Liver (tissue), 9 donors: ENCODE results near the gene MPP1. TPM values are rescaled to one million over a fixed set of nuclear protein-coding genes. Genes with fewer than 3 reads are reported as not detected.

Experiments used
- DNase-seq: peaks from one replicate; pipeline ENCODE4 v3.0.0-alpha.2; 2017; ENCODE audit warnings: low spot score
- H3K27ac ChIP-seq, 2 donors: one replicate each; pipeline ENCODE4 v1.7.0; 2013; ENCODE audit warnings: inconsistent platforms in 2 of 2, low read length in 2 of 2, control low read depth in 1 of 2, low read depth in 1 of 2, mild to moderate bottlenecking in 1 of 2
- H3K27me3 ChIP-seq, 4 donors: one replicate each; pipeline versions ENCODE4 v1.6.1 to v1.7.0; 2013; ENCODE audit warnings: low read length in 3 of 4, inconsistent platforms in 1 of 4, mild to moderate bottlenecking in 1 of 4, moderate library complexity in 1 of 4; ENCODE audit not compliant: control insufficient read depth in 4 of 4, insufficient read depth in 4 of 4
- H3K36me3 ChIP-seq, 4 donors: one replicate each; pipeline versions ENCODE4 v1.6.1 to v1.7.0; 2013; ENCODE audit warnings: low read length in 3 of 4, mild to moderate bottlenecking in 3 of 4, low read depth in 1 of 4, moderate library complexity in 1 of 4; ENCODE audit not compliant: control insufficient read depth in 4 of 4, insufficient read depth in 3 of 4
- H3K4me1 ChIP-seq, 4 donors: one replicate each; pipeline versions ENCODE4 v1.6.1 to v1.7.0; 2013; ENCODE audit warnings: low read length in 3 of 4, mild to moderate bottlenecking in 3 of 4, moderate library complexity in 1 of 4; ENCODE audit not compliant: control insufficient read depth in 4 of 4, insufficient read depth in 4 of 4
- H3K4me3 ChIP-seq, 3 donors: one replicate each; pipeline versions ENCODE4 v1.6.1 to v1.7.0; 2013; ENCODE audit warnings: low read length in 3 of 3, control low read depth in 1 of 3, low read depth in 1 of 3, mild to moderate bottlenecking in 1 of 3
- H3K9ac ChIP-seq, 2 donors: one replicate each; pipeline ENCODE4 v1.7.0; 2013; ENCODE audit warnings: low read length in 2 of 2, mild to moderate bottlenecking in 2 of 2, moderate library complexity in 2 of 2, control low read depth in 1 of 2, low read depth in 1 of 2
- H3K9me3 ChIP-seq, 4 donors: one replicate each; pipeline versions ENCODE4 v1.6.1 to v1.7.0; 2013; ENCODE audit warnings: low read length in 3 of 4; ENCODE audit not compliant: control insufficient read depth in 4 of 4
- ATF3 ChIP-seq: IDR thresholded peaks from 2 replicates; pipeline ENCODE4 v1.6.1; 2016; ENCODE audit warnings: antibody characterized with exemption
- EGR1 ChIP-seq, 2 donors: IDR thresholded peaks; 2 replicates each; pipeline ENCODE4 v1.6.1; 2016 to 2018; ENCODE audit warnings: antibody characterized with exemption in 2 of 2, low read depth in 2 of 2
- FOXA1 ChIP-seq: IDR thresholded peaks from 2 replicates; pipeline ENCODE4 v1.6.1; 2016; ENCODE audit warnings: antibody characterized with exemption
- FOXA2 ChIP-seq: IDR thresholded peaks from 2 replicates; pipeline ENCODE4 v1.6.1; 2016; ENCODE audit warnings: antibody characterized with exemption
- GABPA ChIP-seq, 2 donors: IDR thresholded peaks in 1 of 2; conservative IDR thresholded peaks in 1 of 2; 2 replicates each; pipeline ENCODE4 v1.6.1; 2016; ENCODE audit warnings: antibody characterized with exemption in 2 of 2, mild to moderate bottlenecking in 1 of 2, moderate library complexity in 1 of 2
- HNF4A ChIP-seq, 2 donors: conservative IDR thresholded peaks; 2 replicates each; pipeline ENCODE4 v1.6.1; 2016; ENCODE audit warnings: antibody characterized with exemption in 2 of 2, mild to moderate bottlenecking in 2 of 2
- HNF4G ChIP-seq: IDR thresholded peaks from 2 replicates; pipeline ENCODE4 v1.6.1; 2016; ENCODE audit warnings: antibody characterized with exemption
- JUND ChIP-seq, 2 donors: IDR thresholded peaks; 2 replicates each; pipeline ENCODE4 v1.6.1; 2016; ENCODE audit warnings: antibody characterized with exemption in 2 of 2
- NR2F2 ChIP-seq: IDR thresholded peaks from 2 replicates; pipeline ENCODE4 v1.6.1; 2016; ENCODE audit warnings: antibody characterized with exemption
- RAD21 ChIP-seq, 2 donors: IDR thresholded peaks; 2 replicates each; pipeline ENCODE4 v1.6.1; 2016; ENCODE audit warnings: antibody characterized with exemption in 2 of 2, mild to moderate bottlenecking in 2 of 2
- REST ChIP-seq: IDR thresholded peaks from 2 replicates; pipeline ENCODE4 v1.6.1; 2016; ENCODE audit warnings: antibody characterized with exemption, mild to moderate bottlenecking
- RXRA ChIP-seq, 2 donors: IDR thresholded peaks; 2 replicates each; pipeline ENCODE4 v1.6.1; 2017 to 2018; ENCODE audit warnings: antibody characterized with exemption in 2 of 2, mild to moderate bottlenecking in 1 of 2
- SP1 ChIP-seq: IDR thresholded peaks from 2 replicates; pipeline ENCODE4 v1.6.1; 2018; ENCODE audit warnings: antibody characterized with exemption, mild to moderate bottlenecking
- TAF1 ChIP-seq: conservative IDR thresholded peaks from 2 replicates; pipeline ENCODE4 v1.6.1; 2016; ENCODE audit warnings: antibody characterized with exemption, mild to moderate bottlenecking
- YY1 ChIP-seq: IDR thresholded peaks from 2 replicates; pipeline ENCODE4 v1.6.1; 2016; ENCODE audit warnings: antibody characterized with exemption, mild to moderate bottlenecking
- WGBS: extraction: QIAGEN DNeasy Blood & Tissue Kit; methylation state at CpG from one replicate; pipeline ENCODE4 v1.1.7; 2013; 5-methylcytosine and 5-hydroxymethylcytosine counted together
- polyA plus RNA-seq, 2 donors: library from polyadenylated mRNA; stranded (reverse) in 1 of 2; unstranded in 1 of 2; fragments of 200-250 nt in 1 of 2; fragments of >200 nt in 1 of 2; fragmentation: Nextera tagmentation in 1 of 2; extraction: Ambion mirVana in 1 of 2; gene quantifications; one replicate each; pipeline versions ENCODE4 v1.2.1 to v1.2.3, GENCODE V29; 2013 to 2015
- total RNA-seq, 2 donors: library from RNA; depleted of rRNA; stranded (reverse); fragments of >200 nt; gene quantifications; one replicate each; pipeline ENCODE4 v1.2.3, GENCODE V29; 2014
- TF ChIP-seq, protein P1 (sequence below): IDR thresholded peaks from 2 replicates; pipeline ENCODE4 v1.6.1; 2016; ENCODE audit warnings: antibody characterized with exemption
- TF ChIP-seq, protein P2 (sequence below): fragments of 150-350 bp; IDR thresholded peaks from 2 replicates; pipeline ENCODE4 v1.5.1; 2017; ENCODE audit warnings: improper control_type of control experiment, low read depth, low read length; ENCODE audit not compliant: missing input control
- TF ChIP-seq, protein P3 (sequence below): IDR thresholded peaks from 2 replicates; pipeline ENCODE4 v1.6.1; 2016; ENCODE audit warnings: antibody characterized with exemption
- donor health status: healthy.
- donor health status: healthy.
- donor health status: healthy.
- donor health status: healthy.
- donor health status: healthy.

The MPP1 gene
- 100 to 1,000 TPM in 1 of 2 donors, 10 to 100 TPM in 1; 24.3 to 168 TPM for total RNA-seq
- 10 to 100 TPM; 13.8 to 22.5 TPM for polyA plus RNA-seq

DNA sequence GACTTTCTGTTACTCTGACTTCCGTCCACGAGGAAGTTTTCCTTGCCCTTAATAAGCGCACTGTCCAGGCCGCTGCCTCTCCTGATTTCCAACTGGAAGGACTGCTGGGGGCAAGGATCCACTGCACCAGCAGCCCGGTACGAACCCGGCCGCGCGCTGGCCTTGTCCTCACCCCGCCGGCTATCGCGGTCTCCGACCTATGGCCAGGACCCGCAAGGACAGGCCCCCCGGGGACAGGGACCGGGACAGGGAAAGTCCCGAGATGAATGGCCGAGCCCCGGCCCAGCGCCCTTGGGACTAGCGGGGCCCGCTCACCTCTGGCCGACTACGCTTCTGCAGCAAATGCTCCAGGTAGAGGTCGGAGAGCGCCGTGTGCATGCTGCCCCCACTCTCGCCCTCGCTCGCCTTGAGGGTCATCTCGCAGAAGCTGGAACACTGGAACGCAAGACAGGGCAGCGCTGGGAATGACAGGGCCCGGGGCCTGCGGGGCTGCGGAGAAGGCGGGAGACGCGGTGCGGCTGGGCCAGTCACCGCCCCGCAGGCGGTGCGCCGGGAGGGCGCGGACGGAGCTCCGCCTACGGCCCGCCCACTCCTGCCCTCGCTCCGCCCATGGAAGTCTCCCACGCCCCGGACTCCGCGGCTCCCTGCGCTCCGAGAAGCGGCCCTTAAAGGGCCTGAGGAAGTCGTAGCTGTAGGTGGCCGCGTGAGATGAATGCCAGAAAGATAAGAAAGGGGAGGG, at the start of gene MPP1:
MPP1 (minus strand) TSS at position 529 of the 739 bp plus-strand sequence; CDS start at position 417, 112 bp downstream.
- Histone ChIP-seq H3K36me3 (no peaks in the 10 kb centered on the region), H3K4me1 (peaks cover 5 to 34% (median 26%) of the 10 kb centered on the region in 4 donors), H3K4me3 (peak within 1 kb of the TSS; percentile 66 to 81 (median 80)), H3K27ac (peak within 1 kb of the TSS; percentile 66 to 79), H3K9ac (peak within 1 kb of the TSS; percentile 31 to 78), H3K9me3 (peaks cover 0 to 5% (median 2%) of the 10 kb centered on the region in 4 donors), H3K27me3 (no peaks in the 10 kb centered on the region)
- WGBS: 1% methylated on average over 65 of the region's 65 CpGs
- TF ChIP-seq RXRA (IDR thresholded peaks at IDR 0.05): peak in 1 of 2 donors; percentile 11
- TF ChIP-seq JUND (IDR thresholded peaks at IDR 0.05): no peak
- no peak for TF ChIP-seq SP1
- TF ChIP-seq HNF4A (conservative IDR thresholded peaks at IDR 0.05): no peak
- no peak for TF ChIP-seq FOXA2
- TF ChIP-seq YY1: peak; percentile 1
- peak; percentile 88 for DNase-seq

DNA sequence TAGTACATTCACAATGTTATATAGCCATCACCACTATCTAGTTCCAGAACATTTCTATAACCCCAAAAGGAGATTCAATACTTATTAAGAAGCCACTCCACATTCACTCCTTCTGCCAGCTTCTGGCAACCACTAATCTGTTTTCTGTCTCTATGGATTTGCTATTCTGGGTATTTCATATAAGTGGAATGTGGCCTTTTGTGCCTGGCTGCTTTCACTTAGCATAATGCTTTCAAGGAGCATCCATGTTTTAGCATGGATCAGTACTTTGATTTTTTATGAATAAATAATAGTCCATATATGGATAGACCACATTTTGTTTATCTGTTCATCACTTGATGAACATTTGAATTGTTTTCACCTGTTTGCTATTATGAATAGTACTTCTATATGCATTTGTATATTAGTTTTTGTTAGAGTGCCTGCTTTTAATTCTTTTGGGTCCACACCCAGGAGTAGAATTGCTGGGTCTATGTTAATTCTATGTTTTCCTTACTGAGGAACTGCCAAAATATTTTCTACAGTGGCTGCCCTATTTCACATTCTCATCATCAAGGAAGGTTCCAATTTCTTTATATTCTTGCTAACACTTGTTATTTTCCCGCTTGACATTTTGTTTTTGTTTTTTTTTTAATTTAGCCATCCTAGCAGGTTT, 45.8 kb upstream of the MPP1 start:
- TF ChIP-seq HNF4G: no peak
- TF ChIP-seq EGR1 (IDR thresholded peaks at IDR 0.05; ENCODE audit: low read depth in 2 of 2): no peak
- no peak for TF ChIP-seq JUND (IDR thresholded peaks at IDR 0.05)
- TF ChIP-seq NR2F2: no peak
- TF ChIP-seq RAD21 (IDR thresholded peaks at IDR 0.05): no peak
- TF ChIP-seq ATF3: no peak
- no peak for TF ChIP-seq TAF1
- TF ChIP-seq FOXA2: no peak
- no peak for DNase-seq
- no peaks in the 10 kb centered on the region for H3K36me3 ChIP-seq
- no peaks in the 10 kb centered on the region for H3K4me1 ChIP-seq
- H3K27ac ChIP-seq: no peak overlapping the region
- H3K27me3 ChIP-seq: no peaks in the 10 kb centered on the region
- H3K9me3 ChIP-seq: no peaks in the 10 kb centered on the region
- no peak overlapping the region for H3K9ac ChIP-seq
- WGBS: 95% methylated on average over 1 of the region's 1 CpG
- H3K4me3 ChIP-seq: no peak overlapping the region

- Histone ChIP-seq H3K9me3 (no peaks in the 10 kb centered on the region), H3K27ac (no peak overlapping the region), H3K27me3 (no peaks in the 10 kb centered on the region), H3K4me1 (no peaks in the 10 kb centered on the region), H3K4me3 (no peak overlapping the region), H3K36me3 (no peaks in the 10 kb centered on the region), H3K9ac (no peak overlapping the region)
- TF ChIP-seq JUND (IDR thresholded peaks at IDR 0.05): no peak
- no peak for TF ChIP-seq ATF3
- TF ChIP-seq, protein P1, sequence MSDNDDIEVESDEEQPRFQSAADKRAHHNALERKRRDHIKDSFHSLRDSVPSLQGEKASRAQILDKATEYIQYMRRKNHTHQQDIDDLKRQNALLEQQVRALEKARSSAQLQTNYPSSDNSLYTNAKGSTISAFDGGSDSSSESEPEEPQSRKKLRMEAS: no peak
- peak; percentile 84 to 86 for TF ChIP-seq RAD21 (IDR thresholded peaks at IDR 0.05)
- no peak for TF ChIP-seq GABPA (IDR thresholded peaks at IDR 0.05 in 1 of 2, conservative IDR thresholded peaks at IDR 0.05 in 1 of 2)
- TF ChIP-seq, protein P2, sequence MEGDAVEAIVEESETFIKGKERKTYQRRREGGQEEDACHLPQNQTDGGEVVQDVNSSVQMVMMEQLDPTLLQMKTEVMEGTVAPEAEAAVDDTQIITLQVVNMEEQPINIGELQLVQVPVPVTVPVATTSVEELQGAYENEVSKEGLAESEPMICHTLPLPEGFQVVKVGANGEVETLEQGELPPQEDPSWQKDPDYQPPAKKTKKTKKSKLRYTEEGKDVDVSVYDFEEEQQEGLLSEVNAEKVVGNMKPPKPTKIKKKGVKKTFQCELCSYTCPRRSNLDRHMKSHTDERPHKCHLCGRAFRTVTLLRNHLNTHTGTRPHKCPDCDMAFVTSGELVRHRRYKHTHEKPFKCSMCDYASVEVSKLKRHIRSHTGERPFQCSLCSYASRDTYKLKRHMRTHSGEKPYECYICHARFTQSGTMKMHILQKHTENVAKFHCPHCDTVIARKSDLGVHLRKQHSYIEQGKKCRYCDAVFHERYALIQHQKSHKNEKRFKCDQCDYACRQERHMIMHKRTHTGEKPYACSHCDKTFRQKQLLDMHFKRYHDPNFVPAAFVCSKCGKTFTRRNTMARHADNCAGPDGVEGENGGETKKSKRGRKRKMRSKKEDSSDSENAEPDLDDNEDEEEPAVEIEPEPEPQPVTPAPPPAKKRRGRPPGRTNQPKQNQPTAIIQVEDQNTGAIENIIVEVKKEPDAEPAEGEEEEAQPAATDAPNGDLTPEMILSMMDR: peak; percentile 65
- no peak for TF ChIP-seq HNF4G
- TF ChIP-seq SP1: no peak
- no peak for TF ChIP-seq YY1
- no peak for TF ChIP-seq FOXA1
- TF ChIP-seq, protein P3, sequence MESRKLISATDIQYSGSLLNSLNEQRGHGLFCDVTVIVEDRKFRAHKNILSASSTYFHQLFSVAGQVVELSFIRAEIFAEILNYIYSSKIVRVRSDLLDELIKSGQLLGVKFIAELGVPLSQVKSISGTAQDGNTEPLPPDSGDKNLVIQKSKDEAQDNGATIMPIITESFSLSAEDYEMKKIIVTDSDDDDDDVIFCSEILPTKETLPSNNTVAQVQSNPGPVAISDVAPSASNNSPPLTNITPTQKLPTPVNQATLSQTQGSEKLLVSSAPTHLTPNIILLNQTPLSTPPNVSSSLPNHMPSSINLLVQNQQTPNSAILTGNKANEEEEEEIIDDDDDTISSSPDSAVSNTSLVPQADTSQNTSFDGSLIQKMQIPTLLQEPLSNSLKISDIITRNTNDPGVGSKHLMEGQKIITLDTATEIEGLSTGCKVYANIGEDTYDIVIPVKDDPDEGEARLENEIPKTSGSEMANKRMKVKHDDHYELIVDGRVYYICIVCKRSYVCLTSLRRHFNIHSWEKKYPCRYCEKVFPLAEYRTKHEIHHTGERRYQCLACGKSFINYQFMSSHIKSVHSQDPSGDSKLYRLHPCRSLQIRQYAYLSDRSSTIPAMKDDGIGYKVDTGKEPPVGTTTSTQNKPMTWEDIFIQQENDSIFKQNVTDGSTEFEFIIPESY: no peak
- TF ChIP-seq HNF4A (conservative IDR thresholded peaks at IDR 0.05): no peak
- TF ChIP-seq RXRA (IDR thresholded peaks at IDR 0.05): no peak
- no peak for TF ChIP-seq REST
- no peak for DNase-seq
- WGBS: 91% methylated on average over 2 of the region's 2 CpGs
These were observed 35.6 kb upstream of the MPP1 start for GRCh38 chrX:154840856-154841255.
